HG02885 (cell line): ENCODE measurements around the gene SNU13.
A peak's percentile ranks its signal among the peaks of the same experiment; 100 is the strongest.
"Not testable (repeated sequence)": the region's sequence is repeated elsewhere in the genome, so short reads cannot be mapped to it uniquely, and the experiment has no call there.

Experiments
- ATAC-seq: cut with Tn5 transposase; IDR thresholded peaks from one replicate; pipeline ENCODE4 v1.9.1; 2021; ENCODE audit warnings: mild to moderate bottlenecking; ENCODE audit not compliant: unreplicated experiment, poor library complexity

The SNU13 gene

GRCh38 chr22:41688365-41689211 lies at the start of gene SNU13:
TSS of gene SNU13 (minus strand) at chr22:41688867. CDS start at chr22:41688796, 71 bp downstream.
- ATAC-seq, result peak; percentile 84

GRCh38 chr22:41733241-41733640 lies 44.6 kb upstream of the SNU13 start:
- not testable (repeated sequence) for ATAC-seq

GRCh38 chr22:41732096-41732772 lies 43.6 kb upstream of the SNU13 start:
- ATAC-seq, result no peak

GRCh38 chr22:41731609-41732008 lies 42.9 kb upstream of the SNU13 start:
- no peak for ATAC-seq

GRCh38 chr22:41725510-41726110 lies 36.9 kb upstream of the SNU13 start:
- no peak for ATAC-seq

GRCh38 chr22:41722496-41722895 lies 33.8 kb upstream of the SNU13 start:
- no peak for ATAC-seq

- no peak for ATAC-seq
Observed at GRCh38 chr22:41713004-41713403, 24.3 kb upstream of the SNU13 start.

GRCh38 chr22:41709341-41709740 lies 20.7 kb upstream of the SNU13 start:
- ATAC-seq, result no peak

- ATAC-seq, result no peak
Observed at GRCh38 chr22:41702763-41703162, 14.1 kb upstream of the SNU13 start.

- ATAC-seq, result no peak
Observed at GRCh38 chr22:41700108-41700364, 11.4 kb upstream of the SNU13 start.

GRCh38 chr22:41699264-41700107 lies 10.8 kb upstream of the SNU13 start, which contains the start of gene MEI1:
TSS of gene MEI1 (plus strand) at chr22:41699503. CDS start at chr22:41699539, 36 bp downstream.
- no peak for ATAC-seq

GRCh38 chr22:41697126-41697775 lies 8.6 kb upstream of the SNU13 start:
- no peak for ATAC-seq

- no peak for ATAC-seq
Observed at GRCh38 chr22:41696703-41697102, 8.0 kb upstream of the SNU13 start.

- ATAC-seq, result no peak
Observed at GRCh38 chr22:41695211-41695610, 6.5 kb upstream of the SNU13 start.

GRCh38 chr22:41690476-41690875 lies 1.8 kb upstream of the SNU13 start:
- ATAC-seq, result no peak

GRCh38 chr22:41687901-41688364 lies 734 bp downstream of the SNU13 start:
- ATAC-seq, result no peak

- ATAC-seq, result not testable (repeated sequence)
Observed at GRCh38 chr22:41686890-41687289, 1.8 kb downstream of the SNU13 start.

- no peak for ATAC-seq
Observed at GRCh38 chr22:41684194-41684593, 4.5 kb downstream of the SNU13 start.

- no peak for ATAC-seq
Observed at GRCh38 chr22:41683616-41684015, 5.1 kb downstream of the SNU13 start.

- no peak for ATAC-seq
Observed at GRCh38 chr22:41683052-41683451, 5.6 kb downstream of the SNU13 start.
